ENCODE measurements around the gene MBD4.

MBD4 gene

GRCh38 chr3:129412542-129413198, 27.1 kb downstream of the MBD4 start:
- H3K79me2 ChIP-seq (ENCODE audit: control insufficient read depth, insufficient read depth, low read length, poor library complexity) = no peaks in the 10 kb centered on the region
- H3K4me3 ChIP-seq (ENCODE audit: low read depth, low read length) = no peak overlapping the region
- no peak overlapping the region for H4K91ac ChIP-seq (ENCODE audit: low read depth, low read length)
- no peak overlapping the region for H3K9ac ChIP-seq (ENCODE audit: low read length)
- H3K4me1 ChIP-seq (ENCODE audit: control insufficient read depth in 1 of 2, insufficient read depth in 2 of 2, low read length in 2 of 2) = no peaks in the 10 kb centered on the region
- H2AK5ac ChIP-seq (ENCODE audit: low read length) = no peak overlapping the region
- H3K4ac ChIP-seq (ENCODE audit: low read depth, low read length) = no peak overlapping the region
- H2BK120ac ChIP-seq (ENCODE audit: insufficient read depth, low read length, poor library complexity) = no peak overlapping the region
- no peak for DNase-seq
- H3K9me3 ChIP-seq (ENCODE audit: insufficient read depth, low read depth, low read length) = no peaks in the 10 kb centered on the region
- H4K12ac ChIP-seq (ENCODE audit: low read depth, low read length) = no peak overlapping the region
- no peak overlapping the region for H3K4me2 ChIP-seq (ENCODE audit: low read length)
- H3K18ac ChIP-seq (ENCODE audit: low read length) = no peak overlapping the region
- no peaks in the 10 kb centered on the region for H3K36me3 ChIP-seq (ENCODE audit: control insufficient read depth in 1 of 2, insufficient read depth in 2 of 2, low read length in 2 of 2)
- H3K79me1 ChIP-seq (ENCODE audit: low read length) = no peaks in the 10 kb centered on the region
- H2BK5ac ChIP-seq (ENCODE audit: low read depth, low read length, poor library complexity) = no peak overlapping the region
- H2BK12ac ChIP-seq (ENCODE audit: low read length) = no peak overlapping the region
- no peak overlapping the region for H4K8ac ChIP-seq (ENCODE audit: low read depth, low read length)
- no peaks in the 10 kb centered on the region for H3K27me3 ChIP-seq (ENCODE audit: insufficient read depth, low read length)
- H3K27ac ChIP-seq (ENCODE audit: low read depth, low read length) = no peak overlapping the region
- no CpG with 5 or more reads among the region's 6 CpGs for WGBS (ENCODE audit: extremely low coverage, insufficient coverage, insufficient read length)
- H3K14ac ChIP-seq (ENCODE audit: low read length) = no peak overlapping the region
- H2AFZ ChIP-seq (ENCODE audit: insufficient read depth, low read length, poor library complexity) = no peak overlapping the region
- no peak overlapping the region for H3K23ac ChIP-seq (ENCODE audit: low read length)

- no peak overlapping the region for H3K23ac ChIP-seq (ENCODE audit: low read length)
- H3K79me1 ChIP-seq (ENCODE audit: low read length) = no peaks in the 10 kb centered on the region
- H4K91ac ChIP-seq (ENCODE audit: low read depth, low read length) = no peak overlapping the region
- no peak overlapping the region for H2AFZ ChIP-seq (ENCODE audit: insufficient read depth, low read length, poor library complexity)
- H2BK12ac ChIP-seq (ENCODE audit: low read length) = no peak overlapping the region
- no peaks in the 10 kb centered on the region for H3K36me3 ChIP-seq (ENCODE audit: control insufficient read depth in 1 of 2, insufficient read depth in 2 of 2, low read length in 2 of 2)
- H2AK5ac ChIP-seq (ENCODE audit: low read length) = no peak overlapping the region
- H2BK120ac ChIP-seq (ENCODE audit: insufficient read depth, low read length, poor library complexity) = no peak overlapping the region
- no peak overlapping the region for H3K9ac ChIP-seq (ENCODE audit: low read length)
- no peak overlapping the region for H3K14ac ChIP-seq (ENCODE audit: low read length)
- peaks cover 1% of the 10 kb centered on the region for H3K9me3 ChIP-seq (ENCODE audit: insufficient read depth, low read depth, low read length)
- no CpG with 5 or more reads among the region's 17 CpGs for WGBS (ENCODE audit: extremely low coverage, insufficient coverage, insufficient read length)
- no peak overlapping the region for H4K8ac ChIP-seq (ENCODE audit: low read depth, low read length)
- H3K27ac ChIP-seq (ENCODE audit: low read depth, low read length) = no peak overlapping the region
- no peak overlapping the region for H3K4me2 ChIP-seq (ENCODE audit: low read length)
- H3K4ac ChIP-seq (ENCODE audit: low read depth, low read length) = no peak overlapping the region
- DNase-seq = no peak
- H3K4me1 ChIP-seq (ENCODE audit: control insufficient read depth in 1 of 2, insufficient read depth in 2 of 2, low read length in 2 of 2) = no peaks in the 10 kb centered on the region
- H3K79me2 ChIP-seq (ENCODE audit: control insufficient read depth, insufficient read depth, low read length, poor library complexity) = no peaks in the 10 kb centered on the region
- no peak overlapping the region for H3K18ac ChIP-seq (ENCODE audit: low read length)
- H2BK5ac ChIP-seq (ENCODE audit: low read depth, low read length, poor library complexity) = no peak overlapping the region
- no peak overlapping the region for H3K4me3 ChIP-seq (ENCODE audit: low read depth, low read length)
- H3K27me3 ChIP-seq (ENCODE audit: insufficient read depth, low read length) = no peaks in the 10 kb centered on the region
- H4K12ac ChIP-seq (ENCODE audit: low read depth, low read length) = no peak overlapping the region
Observed at GRCh38 chr3:129410971-129411370, 28.8 kb downstream of the MBD4 start.

GRCh38 chr3:129409541-129409940, 30.2 kb downstream of the MBD4 start:
- Histone ChIP-seq H3K18ac (ENCODE audit: low read length) (no peak overlapping the region), H2AFZ (ENCODE audit: insufficient read depth, low read length, poor library complexity) (no peak overlapping the region), H2AK5ac (ENCODE audit: low read length) (no peak overlapping the region), H2BK12ac (ENCODE audit: low read length) (no peak overlapping the region), H3K4me1 (ENCODE audit: control insufficient read depth in 1 of 2, insufficient read depth in 2 of 2, low read length in 2 of 2) (no peaks in the 10 kb centered on the region), H3K9ac (ENCODE audit: low read length) (no peak overlapping the region), H3K4me2 (ENCODE audit: low read length) (no peak overlapping the region), H3K79me2 (ENCODE audit: control insufficient read depth, insufficient read depth, low read length, poor library complexity) (no peaks in the 10 kb centered on the region), H3K79me1 (ENCODE audit: low read length) (no peaks in the 10 kb centered on the region), H2BK120ac (ENCODE audit: insufficient read depth, low read length, poor library complexity) (no peak overlapping the region), H3K4me3 (ENCODE audit: low read depth, low read length) (no peak overlapping the region), H3K14ac (ENCODE audit: low read length) (no peak overlapping the region), H3K4ac (ENCODE audit: low read depth, low read length) (no peak overlapping the region), H3K27me3 (ENCODE audit: insufficient read depth, low read length) (no peaks in the 10 kb centered on the region), H3K23ac (ENCODE audit: low read length) (no peak overlapping the region), H4K91ac (ENCODE audit: low read depth, low read length) (no peak overlapping the region), H3K27ac (ENCODE audit: low read depth, low read length) (no peak overlapping the region), H4K8ac (ENCODE audit: low read depth, low read length) (no peak overlapping the region), H3K36me3 (ENCODE audit: control insufficient read depth in 1 of 2, insufficient read depth in 2 of 2, low read length in 2 of 2) (no peaks in the 10 kb centered on the region), H3K9me3 (ENCODE audit: insufficient read depth, low read depth, low read length) (peaks cover 1% of the 10 kb centered on the region), H4K12ac (ENCODE audit: low read depth, low read length) (no peak overlapping the region), H2BK5ac (ENCODE audit: low read depth, low read length, poor library complexity) (no peak overlapping the region)
- WGBS (ENCODE audit: extremely low coverage, insufficient coverage, insufficient read length) = no CpG with 5 or more reads among the region's 2 CpGs
- no peak for DNase-seq

GRCh38 chr3:129404610-129405009, 35.1 kb downstream of the MBD4 start:
- no CpG with 5 or more reads among the region's 5 CpGs for WGBS (ENCODE audit: extremely low coverage, insufficient coverage, insufficient read length)
- Histone ChIP-seq H4K12ac (ENCODE audit: low read depth, low read length) (no peak overlapping the region), H3K27me3 (ENCODE audit: insufficient read depth, low read length) (no peaks in the 10 kb centered on the region), H4K91ac (ENCODE audit: low read depth, low read length) (no peak overlapping the region), H3K4me1 (ENCODE audit: control insufficient read depth in 1 of 2, insufficient read depth in 2 of 2, low read length in 2 of 2) (no peaks in the 10 kb centered on the region), H2BK5ac (ENCODE audit: low read depth, low read length, poor library complexity) (no peak overlapping the region), H3K9me3 (ENCODE audit: insufficient read depth, low read depth, low read length) (peaks cover 1% of the 10 kb centered on the region), H3K4me3 (ENCODE audit: low read depth, low read length) (no peak overlapping the region), H3K27ac (ENCODE audit: low read depth, low read length) (no peak overlapping the region), H2BK12ac (ENCODE audit: low read length) (no peak overlapping the region), H2BK120ac (ENCODE audit: insufficient read depth, low read length, poor library complexity) (no peak overlapping the region), H3K9ac (ENCODE audit: low read length) (no peak overlapping the region), H3K4ac (ENCODE audit: low read depth, low read length) (no peak overlapping the region), H3K14ac (ENCODE audit: low read length) (no peak overlapping the region), H3K23ac (ENCODE audit: low read length) (no peak overlapping the region), H2AK5ac (ENCODE audit: low read length) (no peak overlapping the region), H3K18ac (ENCODE audit: low read length) (no peak overlapping the region), H4K8ac (ENCODE audit: low read depth, low read length) (no peak overlapping the region), H3K36me3 (ENCODE audit: control insufficient read depth in 1 of 2, insufficient read depth in 2 of 2, low read length in 2 of 2) (no peaks in the 10 kb centered on the region), H3K79me2 (ENCODE audit: control insufficient read depth, insufficient read depth, low read length, poor library complexity) (no peaks in the 10 kb centered on the region), H3K4me2 (ENCODE audit: low read length) (no peak overlapping the region), H3K79me1 (ENCODE audit: low read length) (no peaks in the 10 kb centered on the region), H2AFZ (ENCODE audit: insufficient read depth, low read length, poor library complexity) (no peak overlapping the region)
- no peak for DNase-seq

Data from trophoblast cell (in vitro differentiated cells and primary cell).